Hair follicle dermal papilla cell (primary cell): ENCODE measurements around the gene IL12A. TPM values are rescaled to one million over a fixed set of nuclear protein-coding genes. Genes with fewer than 3 reads are reported as not detected.

ENCODE experiments used
- total RNA-seq: library from RNA; depleted of rRNA; stranded (reverse); fragments of >200 nt; gene quantifications from 2 replicates; pipeline ENCODE4 v1.2.3, GENCODE V29; 2012

IL12A gene
- total RNA-seq, result 2.4 and 2.8 TPM in 2 replicates

DNA sequence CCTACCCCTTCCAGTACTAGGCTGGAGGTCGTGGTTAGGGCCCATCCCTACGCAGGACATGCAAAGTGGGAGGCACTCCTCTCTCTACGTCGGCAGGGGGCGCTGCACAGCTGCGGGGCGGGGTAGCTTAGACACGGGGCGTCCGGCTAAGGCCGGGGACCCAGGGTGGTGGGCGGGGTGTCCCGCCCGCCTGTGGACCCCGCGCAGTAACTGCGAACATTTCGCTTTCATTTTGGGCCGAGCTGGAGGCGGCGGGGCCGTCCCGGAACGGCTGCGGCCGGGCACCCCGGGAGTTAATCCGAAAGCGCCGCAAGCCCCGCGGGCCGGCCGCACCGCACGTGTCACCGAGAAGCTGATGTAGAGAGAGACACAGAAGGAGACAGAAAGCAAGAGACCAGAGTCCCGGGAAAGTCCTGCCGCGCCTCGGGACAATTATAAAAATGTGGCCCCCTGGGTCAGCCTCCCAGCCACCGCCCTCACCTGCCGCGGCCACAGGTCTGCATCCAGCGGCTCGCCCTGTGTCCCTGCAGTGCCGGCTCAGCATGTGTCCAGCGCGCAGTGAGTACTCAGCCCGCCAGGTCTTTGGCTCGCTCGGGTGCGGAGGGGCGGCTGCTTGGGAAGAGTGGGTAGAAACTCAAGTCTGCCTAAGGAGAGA, at the start of gene IL12A:
Gene IL12A, plus strand, starts transcription at position 219 of the 655 bp plus-strand sequence.

Other genes with a start within 250 kb of the IL12A start
- 2.4 and 5.0 TPM in 2 replicates for gene SCHIP1, start 149.0 kb upstream of the IL12A start, total RNA-seq
- under 0.01 and 0.61 TPM in 2 replicates for gene C3orf80, start 236.6 kb downstream of the IL12A start, total RNA-seq